Smooth muscle cell (in vitro differentiated cells): Measurements from ENCODE around the gene TCTN2. TPM values are rescaled to one million over a fixed set of nuclear protein-coding genes. Genes with fewer than 3 reads are reported as not detected.

Experiments
- DNase-seq: peaks from one replicate; lab custom pipeline; 2025; ENCODE audit not compliant: unreplicated experiment; lab: John Stamatoyannopoulos, UW
- H2AFZ ChIP-seq: fragments of 200-600 bp; sonication (generic); 2 replicates; pipeline ENCODE4 v1.6.0; 2016; ENCODE audit warnings: antibody characterized with exemption, low read depth, mild to moderate bottlenecking
- H3F3A ChIP-seq: fragments of 200-600 bp; sonication (generic); 2 replicates; pipeline ENCODE4 v1.6.0; 2017; ENCODE audit warnings: antibody characterized with exemption, low read depth
- H3K27ac ChIP-seq: fragments of 200-600 bp; sonication (generic); 2 replicates; pipeline ENCODE4 v1.5.1; 2016; ENCODE audit warnings: low read depth, mild to moderate bottlenecking
- H3K27me3 ChIP-seq: fragments of 200-600 bp; sonication (generic); 2 replicates; pipeline ENCODE4 v1.6.1; 2016; ENCODE audit warnings: low read depth, mild to moderate bottlenecking
- H3K36me3 ChIP-seq: fragments of 200-600 bp; sonication (generic); 2 replicates; pipeline ENCODE4 v1.5.1; 2016; ENCODE audit warnings: low read depth
- H3K4me1 ChIP-seq: fragments of 200-600 bp; sonication (generic); 2 replicates; pipeline ENCODE4 v1.5.1; 2016; ENCODE audit warnings: low read depth
- H3K4me2 ChIP-seq: fragments of 200-600 bp; sonication (generic); 2 replicates; pipeline ENCODE4 v1.6.0; 2016; ENCODE audit warnings: mild to moderate bottlenecking
- H3K4me3 ChIP-seq: fragments of 200-600 bp; sonication (generic); 2 replicates; pipeline ENCODE4 v1.5.1; 2016; ENCODE audit warnings: mild to moderate bottlenecking
- H3K79me2 ChIP-seq: fragments of 200-600 bp; sonication (generic); 2 replicates; pipeline ENCODE4 v1.6.0; 2016; ENCODE audit warnings: low read depth, mild to moderate bottlenecking
- H3K9ac ChIP-seq: fragments of 200-600 bp; sonication (generic); 2 replicates; pipeline ENCODE4 v1.6.0; 2016; ENCODE audit warnings: low read depth
- H3K9me3 ChIP-seq: fragments of 200-600 bp; sonication (generic); replicated peaks from 2 replicates; pipeline ENCODE4 v1.5.1; 2016; ENCODE audit warnings: low read depth
- H4K20me1 ChIP-seq: fragments of 200-600 bp; sonication (generic); 2 replicates; pipeline ENCODE4 v1.6.0; 2016; ENCODE audit warnings: low read depth
- WGBS: methylation state at CpG from one replicate; pipeline ENCODE4 v1.1.7; 2016; ENCODE audit warnings: low lambda C conversion rate; 5-methylcytosine and 5-hydroxymethylcytosine counted together
- polyA plus RNA-seq: library from polyadenylated mRNA; unstranded; fragments of >200 nt; fragmentation: Nextera tagmentation; extraction: Ambion mirVana; gene quantifications from 2 replicates; pipeline ENCODE4 v1.2.1, GENCODE V29; 2016
- total RNA-seq: library from RNA; depleted of rRNA; stranded (reverse); fragments of >200 nt; gene quantifications from 2 replicates; pipeline ENCODE4 v1.2.3, GENCODE V29; 2014
- TF ChIP-seq, protein P1 (sequence below): fragments of 200-600 bp; sonication (generic); IDR thresholded peaks from 2 replicates; pipeline ENCODE4 v1.5.1; 2017; ENCODE audit warnings: borderline replicate concordance, mild to moderate bottlenecking, antibody characterized with exemption; ENCODE audit not compliant: insufficient read depth, poor library complexity, severe bottlenecking

The TCTN2 gene
- total and polyA plus RNA-seq, 2 experiments from 2014 or later = 2.8 to 11.5 TPM

GRCh38 chr12:123713398-123713797, 42.5 kb downstream of the TCTN2 start:
- Histone ChIP-seq H3K9ac (peak overlapping the region; percentile 92), H3K27ac (no peak overlapping the region), H3K79me2 (peaks cover 35% of the 10 kb centered on the region), H3K9me3 (no peaks in the 10 kb centered on the region), H3K36me3 (no peaks in the 10 kb centered on the region), H3K4me1 (peaks cover 7% of the 10 kb centered on the region), H3F3A (peaks cover 5% of the 10 kb centered on the region), H3K27me3 (no peaks in the 10 kb centered on the region), H2AFZ (no peak overlapping the region), H3K4me3 (peak overlapping the region; percentile 99), H4K20me1 (no peaks in the 10 kb centered on the region), H3K4me2 (peak overlapping the region; percentile 100)
- no peak for DNase-seq
- TF ChIP-seq, protein P1, sequence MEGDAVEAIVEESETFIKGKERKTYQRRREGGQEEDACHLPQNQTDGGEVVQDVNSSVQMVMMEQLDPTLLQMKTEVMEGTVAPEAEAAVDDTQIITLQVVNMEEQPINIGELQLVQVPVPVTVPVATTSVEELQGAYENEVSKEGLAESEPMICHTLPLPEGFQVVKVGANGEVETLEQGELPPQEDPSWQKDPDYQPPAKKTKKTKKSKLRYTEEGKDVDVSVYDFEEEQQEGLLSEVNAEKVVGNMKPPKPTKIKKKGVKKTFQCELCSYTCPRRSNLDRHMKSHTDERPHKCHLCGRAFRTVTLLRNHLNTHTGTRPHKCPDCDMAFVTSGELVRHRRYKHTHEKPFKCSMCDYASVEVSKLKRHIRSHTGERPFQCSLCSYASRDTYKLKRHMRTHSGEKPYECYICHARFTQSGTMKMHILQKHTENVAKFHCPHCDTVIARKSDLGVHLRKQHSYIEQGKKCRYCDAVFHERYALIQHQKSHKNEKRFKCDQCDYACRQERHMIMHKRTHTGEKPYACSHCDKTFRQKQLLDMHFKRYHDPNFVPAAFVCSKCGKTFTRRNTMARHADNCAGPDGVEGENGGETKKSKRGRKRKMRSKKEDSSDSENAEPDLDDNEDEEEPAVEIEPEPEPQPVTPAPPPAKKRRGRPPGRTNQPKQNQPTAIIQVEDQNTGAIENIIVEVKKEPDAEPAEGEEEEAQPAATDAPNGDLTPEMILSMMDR = no peak
- 47% methylated on average over 6 of the region's 6 CpGs for WGBS

DNA sequence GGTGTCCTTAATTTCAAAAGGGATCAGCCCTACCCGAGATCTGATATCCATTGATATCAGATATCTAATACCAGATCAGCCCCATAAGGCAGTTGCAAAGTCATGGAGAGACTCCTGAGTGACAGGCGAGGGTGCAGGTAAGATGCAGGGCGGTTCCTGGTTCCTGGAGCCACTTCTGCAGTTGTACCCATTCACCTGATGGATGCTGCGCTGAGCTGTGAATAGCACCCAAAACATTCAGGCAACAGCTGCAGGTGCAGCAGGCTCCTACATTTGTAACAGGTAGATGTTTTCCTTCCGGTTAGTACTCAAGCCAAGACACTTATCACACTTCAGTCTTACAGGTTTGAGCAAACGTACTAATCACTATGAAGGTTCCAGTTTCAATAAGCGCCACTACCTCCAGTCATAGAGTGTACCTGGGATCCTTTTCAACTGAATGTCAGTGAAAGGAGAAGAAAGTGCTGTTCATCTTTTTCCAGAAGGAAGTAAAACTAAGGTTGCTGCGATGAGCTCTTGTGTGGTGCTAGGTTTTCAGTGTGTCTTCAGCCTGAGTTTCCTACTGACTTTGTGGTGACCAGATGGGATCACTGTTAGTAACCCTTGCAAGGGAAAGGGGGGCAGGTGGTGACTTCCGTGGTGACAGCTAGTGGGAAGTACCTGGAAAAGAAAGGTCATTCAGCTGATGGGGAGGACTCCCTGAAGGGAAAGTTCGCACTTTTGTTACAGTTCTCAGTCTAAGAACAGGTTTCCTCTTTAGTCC, 43.1 kb downstream of the TCTN2 start:
- Histone ChIP-seq H3K9me3 (no peaks in the 10 kb centered on the region), H3K36me3 (no peaks in the 10 kb centered on the region), H3F3A (peaks cover 5% of the 10 kb centered on the region), H2AFZ (no peak overlapping the region), H3K4me2 (peak overlapping the region; percentile 100), H3K4me3 (peak overlapping the region; percentile 99), H3K27ac (no peak overlapping the region), H3K4me1 (peaks cover 7% of the 10 kb centered on the region), H3K27me3 (no peaks in the 10 kb centered on the region), H4K20me1 (no peaks in the 10 kb centered on the region), H3K9ac (no peak overlapping the region), H3K79me2 (peaks cover 35% of the 10 kb centered on the region)
- WGBS = 85% methylated on average over 10 of the region's 10 CpGs
- TF ChIP-seq, protein P1 = no peak
- no peak for DNase-seq

DNA sequence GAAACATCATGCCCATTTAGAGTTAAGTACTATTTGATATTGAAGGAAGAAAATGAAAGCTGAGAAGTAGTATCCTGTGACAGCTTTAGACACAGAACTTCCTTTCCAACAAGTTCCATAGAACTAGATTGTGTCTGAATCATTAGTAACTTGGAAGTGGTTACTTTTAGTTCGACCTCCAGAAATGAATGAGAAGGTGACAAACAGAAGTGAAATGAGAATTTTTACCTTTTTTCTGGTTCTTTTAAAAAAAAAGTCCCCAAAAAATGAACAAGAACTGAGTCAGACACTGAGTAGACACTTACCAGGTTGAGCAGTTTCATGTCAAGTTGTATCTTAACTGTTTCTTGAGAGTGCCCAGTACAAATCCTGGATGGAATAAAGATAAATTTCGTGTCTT, 44.3 kb downstream of the TCTN2 start:
- Histone ChIP-seq H3K79me2 (peaks cover 35% of the 10 kb centered on the region), H3K4me2 (no peak overlapping the region), H3K36me3 (no peaks in the 10 kb centered on the region), H3K4me1 (peaks cover 7% of the 10 kb centered on the region), H2AFZ (no peak overlapping the region), H3K4me3 (no peak overlapping the region), H3K9ac (no peak overlapping the region), H3F3A (peaks cover 5% of the 10 kb centered on the region), H3K27me3 (no peaks in the 10 kb centered on the region), H3K27ac (no peak overlapping the region), H4K20me1 (no peaks in the 10 kb centered on the region), H3K9me3 (no peaks in the 10 kb centered on the region)
- TF ChIP-seq, protein P1 = no peak
- WGBS = 92% methylated on average over 2 of the region's 2 CpGs
- no peak for DNase-seq

DNA sequence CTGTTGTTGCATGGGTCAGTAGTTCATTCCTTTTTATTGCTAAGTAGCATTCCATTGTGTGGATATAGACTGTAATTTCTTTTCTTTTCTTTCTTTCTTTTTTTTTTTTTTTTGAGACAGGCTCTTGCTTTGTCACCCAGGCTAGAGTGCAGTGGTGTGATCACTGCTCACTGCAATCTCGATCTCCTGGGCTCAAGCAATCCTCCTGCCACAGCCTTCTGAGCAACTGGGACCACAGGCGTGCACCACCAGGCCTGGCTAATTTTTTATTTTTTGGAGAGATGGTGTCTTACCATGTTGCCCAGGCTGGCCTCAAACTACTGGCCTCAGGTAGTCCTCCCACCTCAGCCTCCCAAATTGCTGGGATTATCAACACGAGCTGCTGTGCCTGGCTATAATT, 46.4 kb downstream of the TCTN2 start:
- Histone ChIP-seq H3K4me3 (no peak overlapping the region), H3K4me1 (peaks cover 7% of the 10 kb centered on the region), H3K27ac (no peak overlapping the region), H3F3A (no peaks in the 10 kb centered on the region), H4K20me1 (no peaks in the 10 kb centered on the region), H3K36me3 (no peaks in the 10 kb centered on the region), H3K9me3 (no peaks in the 10 kb centered on the region), H2AFZ (no peak overlapping the region), H3K79me2 (peaks cover 34% of the 10 kb centered on the region), H3K4me2 (no peak overlapping the region), H3K9ac (no peak overlapping the region), H3K27me3 (no peaks in the 10 kb centered on the region)
- WGBS = 95% methylated on average over 3 of the region's 3 CpGs
- TF ChIP-seq, protein P1 = no peak
- DNase-seq = no peak
